Left lobe of liver (tissue), 2 donors: ENCODE results near the gene CUEDC1. TPM values are rescaled to one million over a fixed set of nuclear protein-coding genes. Genes with fewer than 3 reads are reported as not detected.

Experiments used
- ATAC-seq: fragments of 200-7000 bp; cut with Tn5 transposase; one replicate; pipeline ENCODE4 v1.9.1; 2020; ENCODE audit warnings: mild to moderate bottlenecking, moderate library complexity
- DNase-seq: peaks from one replicate; pipeline ENCODE4 v3.0.0-alpha.2; 2020; ENCODE audit warnings: low spot score
- total RNA-seq: library from RNA; stranded (reverse); gene quantifications from one replicate; pipeline ENCODE4 v1.2.1, GENCODE V29; 2021
- donor health status: DM: no; HTN: no; CAD: no; lungs with moderate emphysema.
- donor health status: DM: no; HTN: yes; CAD: no.

CUEDC1 gene
- total RNA-seq, 1 donor from 2014 or later: 8.1 TPM

DNA sequence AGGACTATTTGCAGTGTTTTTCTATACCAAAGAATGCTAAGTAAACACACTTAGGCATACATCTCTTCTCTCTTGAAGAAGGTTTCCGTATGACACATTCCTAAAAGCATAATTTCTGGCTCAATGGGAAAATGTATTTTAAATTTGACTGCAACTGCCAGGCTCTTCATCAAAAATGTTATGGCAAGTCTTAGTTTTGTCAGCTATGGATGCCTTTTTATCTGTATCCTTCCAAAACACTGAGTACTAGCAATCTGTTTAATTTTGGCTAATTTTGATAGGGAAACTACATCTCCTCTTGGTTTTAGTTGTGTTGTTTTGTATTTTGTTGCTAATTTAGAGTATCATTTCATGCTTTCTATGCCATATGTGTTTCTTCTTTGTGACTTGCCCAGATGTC, 140.8 kb downstream of the CUEDC1 start:
- no peak for DNase-seq
- no peak for ATAC-seq

DNA sequence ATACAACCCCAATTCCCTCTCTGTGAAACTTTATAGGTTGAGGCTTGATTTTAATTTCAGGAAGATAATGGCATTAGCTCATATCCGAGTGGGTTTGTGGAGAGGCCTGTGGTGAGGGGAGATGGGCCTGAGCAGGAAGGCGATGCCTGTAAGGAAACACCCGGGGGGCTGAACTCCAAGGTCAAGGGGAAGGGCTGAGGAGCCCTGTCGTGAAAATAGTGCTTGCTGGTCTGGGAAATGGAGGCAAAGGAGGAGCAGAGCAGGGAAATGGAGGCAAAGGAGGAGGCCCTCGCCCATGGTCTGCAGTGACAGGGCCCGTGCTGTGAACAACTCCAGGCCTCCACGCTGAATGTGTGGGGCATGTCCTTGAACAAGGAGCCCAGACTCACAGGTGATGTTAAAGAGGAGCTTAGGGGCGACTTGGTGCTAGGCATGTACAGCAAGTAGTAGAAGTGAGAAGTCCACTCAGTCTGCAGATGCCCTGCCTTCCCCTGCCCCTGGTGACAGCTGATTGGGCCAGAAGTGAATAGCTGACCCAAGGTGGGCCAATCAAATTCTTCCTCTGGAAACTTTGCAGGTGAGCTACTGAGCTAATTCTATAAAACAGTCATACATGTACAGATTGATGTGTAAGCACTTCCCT, 143.5 kb downstream of the CUEDC1 start:
- no peak for DNase-seq

More for the DNA sequence above, 143.5 kb downstream of the CUEDC1 start:
- no peak for ATAC-seq

Other genes starting within 250 kb of the CUEDC1 start
- gene CCDC182, start 210.1 kb downstream of the CUEDC1 start, total RNA-seq: not detected
- 13.1 TPM for gene MRPS23, start 105.4 kb downstream of the CUEDC1 start, total RNA-seq
- gene VEZF1, start 32.8 kb upstream of the CUEDC1 start, total RNA-seq: 12.5 TPM
- gene SRSF1, start 51.8 kb upstream of the CUEDC1 start, total RNA-seq: 81.6 TPM
- 24.4 TPM for gene DYNLL2, start 128.0 kb upstream of the CUEDC1 start, total RNA-seq
- not detected for gene OR4D1, start 193.0 kb upstream of the CUEDC1 start, total RNA-seq
- not detected for gene OR4D2, start 211.6 kb upstream of the CUEDC1 start, total RNA-seq
- not detected for gene EPX, start 237.3 kb upstream of the CUEDC1 start, total RNA-seq